Esophagus squamous epithelium (tissue), 4 donors: ENCODE measurements around the gene ADGRL2.

Experiments used
- CTCF ChIP-seq, 6 experiments: fragments of 450-650 bp in 4 of 6; fragments of 200-600 bp in 2 of 6; sonication (generic) in 2 of 6; IDR thresholded peaks; one replicate each; pipeline ENCODE4 v1.5.1; 2016 to 2019; ENCODE audit warnings: antibody characterized with exemption in 6 of 6, mild to moderate bottlenecking in 4 of 6, moderate library complexity in 4 of 6
- POLR2A ChIP-seq, 4 donors: fragments of 450-650 bp; IDR thresholded peaks; one replicate each; pipeline ENCODE4 v1.6.1; 2017; ENCODE audit warnings: antibody characterized with exemption in 4 of 4, mild to moderate bottlenecking in 4 of 4, moderate library complexity in 3 of 4

- TF ChIP-seq CTCF (IDR thresholded peaks at IDR 0.05) (no peak), POLR2A (IDR thresholded peaks at IDR 0.05) (no peak)
Measured at GRCh38 chr1:81921344-81921743, 120.6 kb downstream of the ADGRL2 start.
